Measurements from ENCODE around the gene TSPO.

- TF ChIP-seq EP300 (IDR thresholded peaks at IDR 0.05) (no peak), CTCF (IDR thresholded peaks at IDR 0.05) (no peak)
These were observed 50.3 kb downstream of the TSPO start for GRCh38 chr22:43201486-43202219.
